GM21825 (cell line): Measurements from ENCODE around the gene ZIM2.

ENCODE experiments used
- ATAC-seq: cut with Tn5 transposase; IDR thresholded peaks from one replicate; pipeline ENCODE4 v1.9.1; 2021; ENCODE audit warnings: mild to moderate bottlenecking, moderate library complexity; ENCODE audit not compliant: unreplicated experiment

The ZIM2 gene

GRCh38 chr19:56811480-56811879 lies 29.0 kb downstream of the ZIM2 start:
- ATAC-seq = no peak

- ATAC-seq = no peak
These were observed 30.3 kb downstream of the ZIM2 start for GRCh38 chr19:56810260-56810659.

GRCh38 chr19:56808717-56809392 lies 31.7 kb downstream of the ZIM2 start:
- ATAC-seq = no peak

- ATAC-seq = no peak
These were observed 33.9 kb downstream of the ZIM2 start for GRCh38 chr19:56806639-56807038.

GRCh38 chr19:56778351-56778750 lies 62.2 kb downstream of the ZIM2 start:
- ATAC-seq = no peak

- no peak for ATAC-seq
These were observed 70.9 kb downstream of the ZIM2 start for GRCh38 chr19:56769650-56770049.

GRCh38 chr19:56765137-56765536 lies 75.4 kb downstream of the ZIM2 start:
- no peak for ATAC-seq

GRCh38 chr19:56764196-56764695 lies 76.3 kb downstream of the ZIM2 start:
- ATAC-seq = no peak

GRCh38 chr19:56760842-56761241 lies 79.7 kb downstream of the ZIM2 start:
- no peak for ATAC-seq

GRCh38 chr19:56759531-56759930 lies 81.0 kb downstream of the ZIM2 start:
- no peak for ATAC-seq

GRCh38 chr19:56751078-56751489 lies 89.4 kb downstream of the ZIM2 start:
- no peak for ATAC-seq

GRCh38 chr19:56750658-56751057 lies 89.9 kb downstream of the ZIM2 start:
- ATAC-seq = no peak

GRCh38 chr19:56748378-56748777 lies 92.1 kb downstream of the ZIM2 start:
- no peak for ATAC-seq

- no peak for ATAC-seq
These were observed 94.2 kb downstream of the ZIM2 start for GRCh38 chr19:56746367-56746766.

- no peak for ATAC-seq
These were observed 100.0 kb downstream of the ZIM2 start for GRCh38 chr19:56740501-56740900.

- ATAC-seq = no peak
These were observed 104.0 kb downstream of the ZIM2 start for GRCh38 chr19:56736571-56736970.

- ATAC-seq = no peak
These were observed 107.5 kb downstream of the ZIM2 start for GRCh38 chr19:56732976-56733375.

GRCh38 chr19:56727677-56728076 lies 112.8 kb downstream of the ZIM2 start:
- no peak for ATAC-seq

- ATAC-seq = no peak
These were observed 114.6 kb downstream of the ZIM2 start for GRCh38 chr19:56725829-56726424.
